HFFc6 (cell line): Measurements from ENCODE around the gene MAP3K5. TPM values are rescaled to one million over a fixed set of nuclear protein-coding genes. Genes with fewer than 3 reads are reported as not detected.

ENCODE experiments used
- DNase-seq: peaks from one replicate; pipeline ENCODE4 v3.0.0-alpha.2; 2018
- H3K27ac Mint-ChIP-seq: 2 replicates; pipeline ENCODE4 v1.8.0; 2020; ENCODE audit warnings: mild to moderate bottlenecking, mixed read lengths
- H3K27me3 Mint-ChIP-seq: 2 replicates; pipeline ENCODE4 v1.8.0; 2021; ENCODE audit warnings: mild to moderate bottlenecking, moderate library complexity, mixed read lengths; ENCODE audit not compliant: insufficient read depth
- H3K36me3 Mint-ChIP-seq: 2 replicates; pipeline ENCODE4 v1.8.0; 2021; ENCODE audit warnings: low read depth, mixed read lengths
- H3K4me1 Mint-ChIP-seq: 2 replicates; pipeline ENCODE4 v1.8.0; 2020; ENCODE audit warnings: low read depth, mixed read lengths
- H3K4me3 Mint-ChIP-seq: 2 replicates; pipeline ENCODE4 v1.8.0; 2020; ENCODE audit warnings: mild to moderate bottlenecking, moderate library complexity, mixed read lengths
- H3K9me3 Mint-ChIP-seq: 2 replicates; pipeline ENCODE4 v1.8.0; 2020; ENCODE audit warnings: mild to moderate bottlenecking, mixed read lengths
- total RNA-seq, 6 experiments: library from RNA; stranded (reverse); fragmentation: NEBNext Ultra II Directional; extraction: Animal tissue kit (Norgen Biotek cat#: 25700); gene quantifications; 2 replicates in 1 of 6; 3 replicates in 5 of 6; pipeline ENCODE4 v1.2.3, GENCODE V29; 2021
- TF ChIP-seq, protein P1 (sequence below): fragments of 200-600 bp; sonication (generic); IDR thresholded peaks from 2 replicates; pipeline ENCODE4 v1.5.0; 2021; ENCODE audit warnings: antibody characterized with exemption, mild to moderate bottlenecking

MAP3K5 gene
- total RNA-seq, 6 experiments from 2014 or later: 11.9 to 22.2 (median 19.1) TPM

DNA sequence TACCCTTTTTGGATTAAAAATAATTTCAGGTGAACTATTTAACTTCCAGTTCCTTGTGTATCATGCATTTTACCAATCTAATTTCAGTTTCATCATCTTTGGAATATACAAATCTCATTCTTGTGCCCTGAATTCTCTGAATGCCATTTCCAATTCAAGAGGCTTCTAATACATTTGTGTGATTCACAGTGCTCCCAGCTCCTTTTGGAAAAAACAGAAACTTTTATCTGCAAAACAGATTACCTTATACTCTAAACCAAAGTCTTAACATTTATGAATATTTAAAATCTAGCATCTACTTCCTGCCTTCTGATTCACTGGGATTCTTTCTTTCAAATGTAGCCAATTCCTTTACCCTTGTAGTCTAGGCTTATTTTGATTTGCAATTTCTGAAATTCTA is 19.0 kb upstream of the MAP3K5 start:
- Mint-ChIP-seq H3K4me3 (no peak overlapping the region), H3K9me3 (no peaks in the 10 kb centered on the region), H3K27me3 (peaks cover 2% of the 10 kb centered on the region; the same call in 1 of the 2 replicates), H3K27ac (no peak overlapping the region), H3K4me1 (peaks cover 17% of the 10 kb centered on the region), H3K36me3 (no peaks in the 10 kb centered on the region)
- TF ChIP-seq, protein P1, sequence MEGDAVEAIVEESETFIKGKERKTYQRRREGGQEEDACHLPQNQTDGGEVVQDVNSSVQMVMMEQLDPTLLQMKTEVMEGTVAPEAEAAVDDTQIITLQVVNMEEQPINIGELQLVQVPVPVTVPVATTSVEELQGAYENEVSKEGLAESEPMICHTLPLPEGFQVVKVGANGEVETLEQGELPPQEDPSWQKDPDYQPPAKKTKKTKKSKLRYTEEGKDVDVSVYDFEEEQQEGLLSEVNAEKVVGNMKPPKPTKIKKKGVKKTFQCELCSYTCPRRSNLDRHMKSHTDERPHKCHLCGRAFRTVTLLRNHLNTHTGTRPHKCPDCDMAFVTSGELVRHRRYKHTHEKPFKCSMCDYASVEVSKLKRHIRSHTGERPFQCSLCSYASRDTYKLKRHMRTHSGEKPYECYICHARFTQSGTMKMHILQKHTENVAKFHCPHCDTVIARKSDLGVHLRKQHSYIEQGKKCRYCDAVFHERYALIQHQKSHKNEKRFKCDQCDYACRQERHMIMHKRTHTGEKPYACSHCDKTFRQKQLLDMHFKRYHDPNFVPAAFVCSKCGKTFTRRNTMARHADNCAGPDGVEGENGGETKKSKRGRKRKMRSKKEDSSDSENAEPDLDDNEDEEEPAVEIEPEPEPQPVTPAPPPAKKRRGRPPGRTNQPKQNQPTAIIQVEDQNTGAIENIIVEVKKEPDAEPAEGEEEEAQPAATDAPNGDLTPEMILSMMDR: no peak
- no peak for DNase-seq

DNA sequence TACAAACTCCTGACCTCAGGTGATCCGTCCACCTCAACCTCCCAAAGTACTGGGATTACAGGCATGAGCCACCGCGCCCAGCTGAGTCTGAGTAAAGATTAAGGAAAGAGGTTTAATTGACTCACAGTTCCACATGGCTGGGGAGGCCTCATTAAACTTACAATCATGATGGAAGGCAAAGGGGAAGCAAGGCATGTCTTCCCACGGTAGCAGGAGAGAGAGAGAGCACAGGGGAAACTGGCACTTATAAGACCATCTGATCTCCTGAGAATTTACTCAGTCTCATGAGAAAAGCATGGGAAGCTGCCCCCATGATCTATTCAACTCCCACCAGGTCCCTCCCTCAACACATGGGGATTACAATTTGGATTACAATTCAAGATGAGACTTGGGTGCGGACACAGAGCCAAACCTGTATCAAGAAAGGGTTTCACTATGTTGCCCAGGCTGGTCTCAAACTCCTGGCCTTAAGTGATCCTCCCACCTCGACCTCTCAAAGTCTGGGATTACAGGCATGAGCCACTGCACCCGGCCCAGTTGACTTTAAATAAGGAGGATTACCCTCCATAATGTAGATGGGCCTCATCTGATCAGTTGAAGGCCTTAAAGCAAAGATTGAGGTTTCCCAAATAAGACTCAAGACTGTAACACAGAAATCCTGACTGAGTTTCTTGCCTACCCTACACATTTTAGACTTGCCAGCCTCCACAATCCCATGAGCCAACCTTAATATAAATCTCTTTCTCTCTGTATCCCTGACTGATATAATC is 17.0 kb upstream of the MAP3K5 start:
- H3K4me3 Mint-ChIP-seq: no peak overlapping the region
- no peaks in the 10 kb centered on the region for H3K36me3 Mint-ChIP-seq
- no peak overlapping the region for H3K27ac Mint-ChIP-seq
- TF ChIP-seq, protein P1: no peak
- peaks cover 2% of the 10 kb centered on the region; the same call in 1 of the 2 replicates for H3K27me3 Mint-ChIP-seq
- H3K9me3 Mint-ChIP-seq: no peaks in the 10 kb centered on the region
- H3K4me1 Mint-ChIP-seq: peaks cover 17% of the 10 kb centered on the region
- no peak for DNase-seq

DNA sequence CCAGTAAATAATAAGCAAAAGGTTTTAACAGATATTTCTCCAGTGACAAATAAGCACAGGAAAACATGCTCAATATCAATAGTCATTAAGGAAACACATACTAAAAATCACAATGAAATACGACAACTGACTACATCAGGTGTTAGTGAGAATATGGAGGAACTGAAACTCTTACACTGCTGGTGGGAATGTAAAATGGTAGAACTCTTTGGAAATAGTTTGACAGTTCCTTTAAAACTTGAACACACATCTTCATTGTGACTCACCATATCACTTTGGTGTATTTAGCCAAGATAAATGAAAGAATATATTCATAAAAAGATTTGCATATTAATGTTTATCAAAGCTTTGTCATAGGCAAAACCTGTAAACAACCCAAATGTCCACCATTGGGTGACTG is 11.3 kb upstream of the MAP3K5 start:
- TF ChIP-seq, protein P1: no peak
- no peaks in the 10 kb centered on the region for H3K9me3 Mint-ChIP-seq
- no peaks in the 10 kb centered on the region for H3K36me3 Mint-ChIP-seq
- H3K4me3 Mint-ChIP-seq: no peak overlapping the region
- H3K4me1 Mint-ChIP-seq: peaks cover under 1% of the 10 kb centered on the region; the same call in 1 of the 2 replicates
- H3K27me3 Mint-ChIP-seq: no peaks in the 10 kb centered on the region
- DNase-seq: no peak
- H3K27ac Mint-ChIP-seq: no peak overlapping the region

DNA sequence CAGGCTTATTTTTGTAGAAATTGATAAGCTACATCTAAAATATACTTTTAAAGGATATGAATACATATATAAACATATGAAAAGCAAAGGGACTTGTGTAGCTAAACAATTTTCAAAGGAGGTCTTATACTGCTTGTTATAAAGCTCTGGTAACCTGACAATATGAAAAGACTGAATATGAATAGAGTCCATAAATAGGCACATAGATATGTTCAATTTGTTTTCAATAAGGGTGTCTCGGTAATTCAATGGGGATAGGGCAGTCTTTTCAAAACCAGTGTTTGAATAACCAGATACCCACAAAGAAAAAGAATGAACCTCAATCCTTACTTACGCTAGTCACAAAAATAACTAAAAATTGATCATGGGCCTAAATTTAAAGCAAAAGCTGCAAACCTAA is 9.3 kb upstream of the MAP3K5 start:
- no peak for DNase-seq
- H3K9me3 Mint-ChIP-seq: no peaks in the 10 kb centered on the region
- no peaks in the 10 kb centered on the region for H3K27me3 Mint-ChIP-seq
- TF ChIP-seq, protein P1: no peak
- H3K4me1 Mint-ChIP-seq: peaks cover 10% of the 10 kb centered on the region; the same call in 1 of the 2 replicates
- no peak overlapping the region for H3K27ac Mint-ChIP-seq
- H3K4me3 Mint-ChIP-seq: no peak overlapping the region
- peaks cover 11% of the 10 kb centered on the region; the same call in 1 of the 2 replicates for H3K36me3 Mint-ChIP-seq

DNA sequence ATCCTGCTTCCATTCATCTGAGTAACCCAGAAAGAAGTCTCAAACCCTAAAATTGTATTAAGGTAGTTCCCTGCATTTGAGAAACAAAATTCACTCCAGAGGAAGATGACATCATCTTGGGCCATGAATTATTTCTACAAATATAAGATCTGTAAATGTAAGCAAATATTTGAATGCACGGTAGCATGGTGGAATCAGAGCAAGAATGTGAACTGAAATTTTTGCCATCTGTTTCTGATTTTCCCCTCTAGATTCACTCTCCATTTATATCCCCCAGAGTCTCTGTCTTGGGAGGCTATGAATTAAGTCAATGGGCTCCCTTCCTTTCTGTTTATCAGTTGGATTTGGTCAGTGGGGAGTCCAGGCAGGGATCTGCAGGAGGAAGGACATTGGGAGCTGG is 5.8 kb upstream of the MAP3K5 start:
- H3K4me3 Mint-ChIP-seq: no peak overlapping the region
- no peak overlapping the region for H3K27ac Mint-ChIP-seq
- peaks cover 11% of the 10 kb centered on the region; the same call in 1 of the 2 replicates for H3K36me3 Mint-ChIP-seq
- no peaks in the 10 kb centered on the region for H3K27me3 Mint-ChIP-seq
- peaks cover 17% of the 10 kb centered on the region for H3K4me1 Mint-ChIP-seq
- no peaks in the 10 kb centered on the region for H3K9me3 Mint-ChIP-seq
- DNase-seq: no peak
- TF ChIP-seq, protein P1: no peak
